Nucleus accumbens (tissue), 56 donors: ENCODE data around the gene UBAP1L.
A peak's percentile ranks its signal among the peaks of the same experiment; 100 is the strongest.
"Not testable (repeated sequence)": the region's sequence is repeated elsewhere in the genome, so short reads cannot be mapped to it uniquely, and the experiment has no call there.

Experiments
- DNase-seq, 56 donors: peaks; one replicate each; lab custom pipeline; 2025; lab: John Stamatoyannopoulos, UW

Gene UBAP1L

GRCh38 chr15:65101411-65101890, 13.5 kb downstream of the UBAP1L start:
- peak in 36 of 56 donors; percentile 12 to 78 (median 41) for DNase-seq

GRCh38 chr15:65100442-65100841, 14.6 kb downstream of the UBAP1L start:
- DNase-seq, result no peak

- DNase-seq, result not testable (repeated sequence)
These were observed 15.2 kb downstream of the UBAP1L start for GRCh38 chr15:65099801-65100200.

GRCh38 chr15:65099336-65099735, 15.7 kb downstream of the UBAP1L start:
- DNase-seq, result no peak

GRCh38 chr15:65097651-65098263, 17.2 kb downstream of the UBAP1L start:
- DNase-seq, result no peak

- DNase-seq, result no peak
These were observed 18.3 kb downstream of the UBAP1L start for GRCh38 chr15:65096481-65097385.

- no peak for DNase-seq
These were observed 19.3 kb downstream of the UBAP1L start for GRCh38 chr15:65095747-65096104.

- DNase-seq, result no peak
These were observed 19.8 kb downstream of the UBAP1L start for GRCh38 chr15:65095011-65095746.

GRCh38 chr15:65094294-65094995, 20.6 kb downstream of the UBAP1L start:
- peak in 2 of 56 donors; percentile 18 to 42 for DNase-seq

- not testable (repeated sequence) for DNase-seq
These were observed 21.2 kb downstream of the UBAP1L start for GRCh38 chr15:65093793-65094170.

- DNase-seq, result peak in 1 of 56 donors; percentile 17
These were observed 21.8 kb downstream of the UBAP1L start for GRCh38 chr15:65092911-65093792.

- DNase-seq, result no peak
These were observed 22.8 kb downstream of the UBAP1L start for GRCh38 chr15:65091946-65092770.

- no peak for DNase-seq
These were observed 25.7 kb downstream of the UBAP1L start for GRCh38 chr15:65089206-65089824.

GRCh38 chr15:65088643-65089021, 26.4 kb downstream of the UBAP1L start:
- DNase-seq, result no peak

GRCh38 chr15:65087873-65088642, 26.9 kb downstream of the UBAP1L start:
- DNase-seq, result peak in 5 of 56 donors; percentile 16 to 41 (median 20)

GRCh38 chr15:65087411-65087810, 27.6 kb downstream of the UBAP1L start:
- no peak for DNase-seq

GRCh38 chr15:65086680-65087111, 28.3 kb downstream of the UBAP1L start:
- no peak for DNase-seq
